Upper lobe of left lung (tissue), 6 donors: Measurements from ENCODE around the gene ADAM29. TPM values are rescaled to one million over a fixed set of nuclear protein-coding genes. Genes with fewer than 3 reads are reported as not detected.
A peak's percentile ranks its signal among the peaks of the same experiment; 100 is the strongest.

Experiments
- ATAC-seq, 2 donors: fragments of 200-7000 bp; cut with Tn5 transposase; one replicate each; pipeline ENCODE4 v1.9.1; 2022; ENCODE audit warnings: mild to moderate bottlenecking in 2 of 2, moderate library complexity in 2 of 2; ENCODE audit not compliant: low FRiP score in 2 of 2
- DNase-seq, 2 donors: peaks; one replicate each; pipeline ENCODE4 v3.0.0-alpha.2; 2019 to 2020
- H3K27ac ChIP-seq, 4 donors: fragments of 200-600 bp; sonication (generic); one replicate each; pipeline ENCODE4 v1.5.1; 2016 to 2019
- H3K27me3 ChIP-seq, 4 donors: fragments of 200-600 bp; sonication (generic); one replicate each; pipeline ENCODE4 v1.5.1; 2017 to 2019
- H3K36me3 ChIP-seq, 4 donors: fragments of 200-600 bp; sonication (generic); one replicate each; pipeline ENCODE4 v1.5.1; 2016 to 2019
- H3K4me1 ChIP-seq, 4 donors: fragments of 200-600 bp; sonication (generic); one replicate each; pipeline ENCODE4 v1.5.1; 2018 to 2019
- H3K4me3 ChIP-seq, 4 donors: fragments of 200-600 bp; sonication (generic); one replicate each; pipeline ENCODE4 v1.5.1; 2017 to 2019; ENCODE audit warnings: mild to moderate bottlenecking in 2 of 4, moderate library complexity in 1 of 4
- H3K9me3 ChIP-seq, 4 donors: fragments of 200-600 bp; sonication (generic); one replicate each; pipeline ENCODE4 v1.5.1; 2018 to 2019
- EP300 ChIP-seq, 4 donors: sonication (generic); formaldehyde crosslinking; IDR thresholded peaks; one replicate each; pipeline ENCODE4 v1.5.1; 2017; ENCODE audit warnings: antibody characterized with exemption in 4 of 4, control low read depth in 2 of 4
- POLR2A ChIP-seq, 4 donors: fragments of 450-650 bp; IDR thresholded peaks; one replicate each; pipeline ENCODE4 v1.5.1; 2016 to 2017; ENCODE audit warnings: antibody characterized with exemption in 4 of 4, mild to moderate bottlenecking in 2 of 4
- POLR2AphosphoS5 ChIP-seq, 2 donors: sonication (generic); formaldehyde crosslinking; IDR thresholded peaks; one replicate each; pipeline ENCODE4 v1.5.1; 2017; ENCODE audit warnings: antibody characterized with exemption in 2 of 2
- WGBS, 2 donors: methylation state at CpG; one replicate each; pipeline ENCODE4 v1.1.5; 2017 to 2018; 5-methylcytosine and 5-hydroxymethylcytosine counted together
- total RNA-seq, 6 donors: library from RNA; depleted of rRNA in 4 of 6; stranded (reverse); fragments of >200 nt in 4 of 6; gene quantifications; one replicate each; pipeline versions ENCODE4 v1.1.0 to v1.2.1, GENCODE V29; 2016 to 2021
- TF ChIP-seq, protein P1 (sequence below), 6 experiments: fragments of 450-650 bp in 4 of 6; fragments of 200-600 bp in 2 of 6; sonication (generic) in 2 of 6; IDR thresholded peaks; one replicate each; pipeline ENCODE4 v1.5.1; 2016 to 2019; ENCODE audit warnings: antibody characterized with exemption in 6 of 6
- donor health status: DM: no; HTN: no; CAD: no; lungs with moderate emphysema.
- donor health status: DM: no; HTN: yes; CAD: no; lungs with severe emphysema.

Gene ADAM29
- total RNA-seq, 6 donors from 2014 or later: not detected

DNA sequence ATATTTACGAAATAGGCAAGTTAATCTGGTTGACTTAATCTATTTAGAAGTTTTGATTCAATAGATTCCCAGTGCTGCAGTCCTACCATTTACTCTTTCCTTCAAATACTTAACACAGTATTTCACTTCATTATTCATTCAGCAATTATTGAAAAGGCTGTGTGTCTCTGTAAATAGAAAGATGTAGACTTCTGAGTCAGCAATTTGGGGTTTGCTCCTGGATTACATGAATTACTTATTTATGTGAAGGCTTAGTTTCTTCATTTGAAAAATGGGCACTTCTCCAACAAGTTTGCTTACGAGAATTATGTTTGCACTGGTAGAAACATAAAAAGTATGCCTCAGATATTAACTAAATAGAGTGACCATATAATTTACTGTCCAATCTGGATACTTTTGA lies 17.4 kb downstream of the ADAM29 start:
- Histone ChIP-seq H3K27ac (no peak overlapping the region), H3K27me3 (no peaks in the 10 kb centered on the region), H3K36me3 (no peaks in the 10 kb centered on the region), H3K4me1 (no peaks in the 10 kb centered on the region), H3K9me3 (no peaks in the 10 kb centered on the region), H3K4me3 (no peak overlapping the region)
- WGBS, 2 donors: 59 to 60% methylated on average over 2 of the region's 2 CpGs
- ATAC-seq (no peak), DNase-seq (no peak)
- no peak for TF ChIP-seq POLR2AphosphoS5 (IDR thresholded peaks at IDR 0.05)

DNA sequence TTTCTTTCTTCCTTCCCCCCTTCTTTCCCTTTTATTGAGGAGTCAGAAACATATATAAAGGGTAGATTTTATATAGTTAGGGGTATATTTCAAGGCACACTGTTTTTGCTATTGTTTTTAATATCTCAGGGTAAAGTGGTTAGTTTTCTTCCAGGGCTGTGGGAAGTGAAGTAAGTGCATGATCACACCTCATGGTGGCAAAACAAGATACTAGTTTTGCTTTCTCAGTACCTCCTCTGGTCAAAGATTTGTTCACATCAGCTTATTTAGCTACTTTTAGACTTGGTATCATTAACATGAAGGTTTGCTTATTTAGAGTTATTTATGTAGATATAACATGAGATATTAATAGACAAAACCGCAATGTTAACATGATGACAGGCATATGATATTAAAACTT lies 21.8 kb downstream of the ADAM29 start:
- no peaks in the 10 kb centered on the region for H3K9me3 ChIP-seq
- H3K27ac ChIP-seq: no peak overlapping the region
- WGBS, 2 donors: 82 to 100% methylated on average over 1 of the region's 1 CpG
- H3K4me3 ChIP-seq: no peak overlapping the region
- DNase-seq (no peak), ATAC-seq (no peak)
- no peak for TF ChIP-seq EP300 (IDR thresholded peaks at IDR 0.05)
- no peak for TF ChIP-seq POLR2AphosphoS5 (IDR thresholded peaks at IDR 0.05)
- no peak for TF ChIP-seq POLR2A (IDR thresholded peaks at IDR 0.05)
- TF ChIP-seq, protein P1, sequence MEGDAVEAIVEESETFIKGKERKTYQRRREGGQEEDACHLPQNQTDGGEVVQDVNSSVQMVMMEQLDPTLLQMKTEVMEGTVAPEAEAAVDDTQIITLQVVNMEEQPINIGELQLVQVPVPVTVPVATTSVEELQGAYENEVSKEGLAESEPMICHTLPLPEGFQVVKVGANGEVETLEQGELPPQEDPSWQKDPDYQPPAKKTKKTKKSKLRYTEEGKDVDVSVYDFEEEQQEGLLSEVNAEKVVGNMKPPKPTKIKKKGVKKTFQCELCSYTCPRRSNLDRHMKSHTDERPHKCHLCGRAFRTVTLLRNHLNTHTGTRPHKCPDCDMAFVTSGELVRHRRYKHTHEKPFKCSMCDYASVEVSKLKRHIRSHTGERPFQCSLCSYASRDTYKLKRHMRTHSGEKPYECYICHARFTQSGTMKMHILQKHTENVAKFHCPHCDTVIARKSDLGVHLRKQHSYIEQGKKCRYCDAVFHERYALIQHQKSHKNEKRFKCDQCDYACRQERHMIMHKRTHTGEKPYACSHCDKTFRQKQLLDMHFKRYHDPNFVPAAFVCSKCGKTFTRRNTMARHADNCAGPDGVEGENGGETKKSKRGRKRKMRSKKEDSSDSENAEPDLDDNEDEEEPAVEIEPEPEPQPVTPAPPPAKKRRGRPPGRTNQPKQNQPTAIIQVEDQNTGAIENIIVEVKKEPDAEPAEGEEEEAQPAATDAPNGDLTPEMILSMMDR (IDR thresholded peaks at IDR 0.05): no peak
- no peaks in the 10 kb centered on the region for H3K36me3 ChIP-seq
- H3K27me3 ChIP-seq: no peaks in the 10 kb centered on the region
- H3K4me1 ChIP-seq: no peaks in the 10 kb centered on the region

DNA sequence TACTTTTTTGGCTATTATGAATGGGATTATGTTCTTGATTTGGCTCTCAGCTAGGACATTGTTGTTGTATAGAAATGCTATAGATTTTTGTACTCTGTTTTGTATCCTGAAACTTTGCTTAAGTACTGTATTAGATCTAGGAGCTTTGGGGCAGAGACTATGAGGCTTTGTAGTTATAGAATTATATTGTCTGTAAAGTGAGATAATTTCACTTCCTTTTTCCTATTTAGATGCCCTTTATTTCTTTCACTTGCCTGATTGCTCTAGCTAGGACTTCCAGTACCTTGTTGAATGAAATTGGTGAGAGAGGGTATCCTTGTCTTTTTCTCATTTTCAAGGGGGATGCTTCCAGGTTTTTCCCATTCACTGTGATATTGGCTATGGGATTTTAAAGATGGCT lies 28.1 kb downstream of the ADAM29 start:
- H3K4me1 ChIP-seq: no peaks in the 10 kb centered on the region
- H3K9me3 ChIP-seq: no peaks in the 10 kb centered on the region
- TF ChIP-seq, protein P1 (IDR thresholded peaks at IDR 0.05): no peak
- TF ChIP-seq EP300 (IDR thresholded peaks at IDR 0.05) (no peak), POLR2AphosphoS5 (IDR thresholded peaks at IDR 0.05) (no peak), POLR2A (IDR thresholded peaks at IDR 0.05) (no peak)
- no peaks in the 10 kb centered on the region for H3K27me3 ChIP-seq
- no peak overlapping the region for H3K4me3 ChIP-seq
- ATAC-seq (no peak), DNase-seq (no peak)
- no peak overlapping the region for H3K27ac ChIP-seq
- no peaks in the 10 kb centered on the region for H3K36me3 ChIP-seq

DNA sequence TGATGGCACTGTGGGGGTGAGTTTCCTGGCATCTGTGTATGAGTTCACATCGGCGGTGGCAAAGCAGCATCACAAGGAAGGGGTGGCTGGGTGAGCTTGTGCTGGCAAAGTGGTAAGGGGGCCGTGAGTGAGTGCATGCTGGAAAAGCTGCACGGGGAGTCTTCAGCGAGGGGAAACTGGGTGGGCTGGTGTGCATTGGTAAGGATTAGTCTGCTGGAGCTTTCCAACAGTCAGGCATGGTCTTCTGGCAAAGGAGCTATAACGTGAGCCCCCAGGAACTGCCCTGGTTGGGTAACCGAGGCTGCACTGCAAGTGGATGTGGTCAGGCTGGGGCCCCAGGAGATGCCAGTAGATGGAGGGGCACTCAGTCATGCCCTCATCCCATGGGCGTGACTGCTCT lies 30.7 kb downstream of the ADAM29 start:
- Histone ChIP-seq H3K36me3 (no peaks in the 10 kb centered on the region), H3K27me3 (no peaks in the 10 kb centered on the region), H3K4me1 (no peaks in the 10 kb centered on the region), H3K9me3 (no peaks in the 10 kb centered on the region), H3K27ac (no peak overlapping the region), H3K4me3 (no peak overlapping the region)
- TF ChIP-seq EP300 (IDR thresholded peaks at IDR 0.05): no peak
- TF ChIP-seq, protein P1 (IDR thresholded peaks at IDR 0.05): no peak
- no peak for TF ChIP-seq POLR2A (IDR thresholded peaks at IDR 0.05)
- no peak for TF ChIP-seq POLR2AphosphoS5 (IDR thresholded peaks at IDR 0.05)
- ATAC-seq (peak in 1 of 2 donors; percentile 23), DNase-seq (no peak)
- WGBS, 2 donors: 80 to 87% methylated on average over 5 to 8 of the region's 8 CpGs

DNA sequence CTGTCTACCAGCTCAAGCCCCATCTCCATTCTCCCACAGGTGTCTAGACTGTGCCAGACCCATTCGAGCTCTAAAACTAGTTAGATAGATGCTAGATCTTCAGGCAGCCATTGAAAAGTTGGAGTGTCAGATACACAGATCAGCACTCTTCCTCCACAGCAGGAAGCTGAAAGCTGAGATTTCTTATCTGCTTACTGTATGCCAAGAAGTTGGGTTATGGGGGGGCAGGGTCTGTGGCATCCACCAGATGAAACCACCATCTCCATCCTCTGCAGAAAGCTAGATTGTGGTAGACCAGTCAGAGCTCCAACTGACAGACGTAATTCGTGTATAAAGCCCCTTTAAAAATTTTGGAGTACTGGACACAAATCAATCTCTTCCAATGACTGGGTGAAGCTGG lies 54.8 kb downstream of the ADAM29 start:
- ATAC-seq (no peak), DNase-seq (no peak)

More for the DNA sequence above, 54.8 kb downstream of the ADAM29 start:
- H3K9me3 ChIP-seq: no peaks in the 10 kb centered on the region
- no peaks in the 10 kb centered on the region for H3K36me3 ChIP-seq
- 35 to 90% methylated on average over 2 to 3 of the region's 3 CpGs for WGBS, 2 donors
- H3K4me1 ChIP-seq: no peaks in the 10 kb centered on the region
- H3K27me3 ChIP-seq: no peaks in the 10 kb centered on the region
- H3K4me3 ChIP-seq: no peak overlapping the region
- TF ChIP-seq POLR2A (IDR thresholded peaks at IDR 0.05) (no peak), POLR2AphosphoS5 (IDR thresholded peaks at IDR 0.05) (no peak), EP300 (IDR thresholded peaks at IDR 0.05) (no peak)
- TF ChIP-seq, protein P1 (IDR thresholded peaks at IDR 0.05): no peak
- no peak overlapping the region for H3K27ac ChIP-seq
